ENCODE data around the gene ZFPL1.

The ZFPL1 gene

DNA sequence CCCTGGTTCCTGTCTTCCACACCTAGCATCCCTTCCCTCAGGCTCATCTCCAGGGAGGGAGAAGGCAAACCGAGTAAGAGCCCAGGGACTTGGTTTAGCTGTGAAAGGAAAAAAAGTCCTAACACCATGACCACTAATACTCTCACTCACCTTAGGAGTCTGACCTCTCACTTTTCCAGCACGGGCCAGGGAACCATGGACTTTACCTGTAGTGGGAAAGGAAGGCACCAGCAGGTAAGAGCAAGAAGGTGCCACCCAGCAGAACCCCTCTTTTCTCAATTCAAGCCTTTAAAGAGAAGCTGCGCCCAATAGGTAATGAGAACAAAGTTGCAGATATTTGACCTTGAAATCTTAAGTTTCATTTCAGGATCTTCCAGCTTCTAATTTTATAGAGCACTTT lies 36.8 kb downstream of the ZFPL1 start:
- H3F3A ChIP-seq (ENCODE audit: insufficient read depth): peaks cover 38% of the 10 kb centered on the region
- peak overlapping the region; percentile 87 for H3K4me2 ChIP-seq (ENCODE audit: low read depth, low read length, poor library complexity, severe bottlenecking)
- TF ChIP-seq, protein P1, sequence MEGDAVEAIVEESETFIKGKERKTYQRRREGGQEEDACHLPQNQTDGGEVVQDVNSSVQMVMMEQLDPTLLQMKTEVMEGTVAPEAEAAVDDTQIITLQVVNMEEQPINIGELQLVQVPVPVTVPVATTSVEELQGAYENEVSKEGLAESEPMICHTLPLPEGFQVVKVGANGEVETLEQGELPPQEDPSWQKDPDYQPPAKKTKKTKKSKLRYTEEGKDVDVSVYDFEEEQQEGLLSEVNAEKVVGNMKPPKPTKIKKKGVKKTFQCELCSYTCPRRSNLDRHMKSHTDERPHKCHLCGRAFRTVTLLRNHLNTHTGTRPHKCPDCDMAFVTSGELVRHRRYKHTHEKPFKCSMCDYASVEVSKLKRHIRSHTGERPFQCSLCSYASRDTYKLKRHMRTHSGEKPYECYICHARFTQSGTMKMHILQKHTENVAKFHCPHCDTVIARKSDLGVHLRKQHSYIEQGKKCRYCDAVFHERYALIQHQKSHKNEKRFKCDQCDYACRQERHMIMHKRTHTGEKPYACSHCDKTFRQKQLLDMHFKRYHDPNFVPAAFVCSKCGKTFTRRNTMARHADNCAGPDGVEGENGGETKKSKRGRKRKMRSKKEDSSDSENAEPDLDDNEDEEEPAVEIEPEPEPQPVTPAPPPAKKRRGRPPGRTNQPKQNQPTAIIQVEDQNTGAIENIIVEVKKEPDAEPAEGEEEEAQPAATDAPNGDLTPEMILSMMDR (IDR thresholded peaks at IDR 0.05; ENCODE audit: insufficient read depth, low read length, poor library complexity, severe bottlenecking): no peak
- no peak for TF ChIP-seq EZH2phosphoT487 (conservative IDR thresholded peaks at IDR 0.05; ENCODE audit: low read length)
- no peak overlapping the region for H2AFZ ChIP-seq (ENCODE audit: low read depth, low read length, severe bottlenecking)
- peaks cover 13% of the 10 kb centered on the region; the same call in 1 of the 2 replicates for H3K36me3 ChIP-seq (ENCODE audit: low read length)
- H3K27ac ChIP-seq (ENCODE audit: low read depth, low read length): peak overlapping the region; percentile 71
- H3K9ac ChIP-seq (ENCODE audit: low read length): peak overlapping the region; percentile 95
- no peaks in the 10 kb centered on the region for H3K27me3 ChIP-seq (ENCODE audit: low read length)
- H3K9me3 ChIP-seq (ENCODE audit: insufficient read depth, low read length): no peaks in the 10 kb centered on the region
- peak overlapping the region; percentile 89 for H3K4me3 ChIP-seq (ENCODE audit: insufficient read depth, low read length, poor library complexity, severe bottlenecking)
- H4K20me1 ChIP-seq (ENCODE audit: low read depth, low read length): no peaks in the 10 kb centered on the region
- H3K9me2 ChIP-seq (replicated peaks; ENCODE audit: insufficient read depth, low read length): no peaks in the 10 kb centered on the region
- peaks cover 38% of the 10 kb centered on the region for H3K79me2 ChIP-seq (ENCODE audit: insufficient read depth, low read length)

DNA sequence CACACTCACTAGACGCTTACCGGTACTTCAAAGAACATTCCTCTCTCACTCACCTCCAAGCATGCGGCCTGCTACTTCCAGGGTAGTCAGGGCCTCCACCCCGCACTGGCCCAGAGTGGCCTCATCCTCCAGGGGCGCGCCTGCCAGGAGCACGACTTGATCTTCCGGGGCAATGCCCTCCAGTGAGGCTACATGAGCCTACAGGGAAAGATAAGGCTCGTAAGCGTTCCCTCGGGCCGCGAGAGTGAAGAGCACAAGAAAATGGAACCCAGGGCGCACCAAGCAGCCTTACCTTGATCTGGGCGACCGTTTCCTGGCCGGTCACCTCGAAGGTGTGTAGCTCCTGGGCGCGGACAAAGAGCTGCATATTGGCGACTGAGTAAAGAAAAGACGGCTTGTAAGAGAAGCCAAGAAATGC lies 37.4 kb downstream of the ZFPL1 start:
- Histone ChIP-seq H2AFZ (ENCODE audit: low read depth, low read length, severe bottlenecking) (no peak overlapping the region), H3K4me3 (ENCODE audit: insufficient read depth, low read length, poor library complexity, severe bottlenecking) (peak overlapping the region; percentile 89), H4K20me1 (ENCODE audit: low read depth, low read length) (no peaks in the 10 kb centered on the region), H3K79me2 (ENCODE audit: insufficient read depth, low read length) (peaks cover 35% of the 10 kb centered on the region), H3K4me2 (ENCODE audit: low read depth, low read length, poor library complexity, severe bottlenecking) (peak overlapping the region; percentile 87), H3K27ac (ENCODE audit: low read depth, low read length) (peak overlapping the region; percentile 71), H3K9ac (ENCODE audit: low read length) (peak overlapping the region; percentile 95), H3K9me2 (replicated peaks; ENCODE audit: insufficient read depth, low read length) (no peaks in the 10 kb centered on the region), H3K27me3 (ENCODE audit: low read length) (no peaks in the 10 kb centered on the region), H3K36me3 (ENCODE audit: low read length) (peaks cover 13% of the 10 kb centered on the region; the same call in 1 of the 2 replicates), H3K9me3 (ENCODE audit: insufficient read depth, low read length) (no peaks in the 10 kb centered on the region), H3F3A (ENCODE audit: insufficient read depth) (peaks cover 44% of the 10 kb centered on the region)
- TF ChIP-seq, protein P1 (IDR thresholded peaks at IDR 0.05; ENCODE audit: insufficient read depth, low read length, poor library complexity, severe bottlenecking): no peak
- TF ChIP-seq EZH2phosphoT487 (conservative IDR thresholded peaks at IDR 0.05; ENCODE audit: low read length): no peak

DNA sequence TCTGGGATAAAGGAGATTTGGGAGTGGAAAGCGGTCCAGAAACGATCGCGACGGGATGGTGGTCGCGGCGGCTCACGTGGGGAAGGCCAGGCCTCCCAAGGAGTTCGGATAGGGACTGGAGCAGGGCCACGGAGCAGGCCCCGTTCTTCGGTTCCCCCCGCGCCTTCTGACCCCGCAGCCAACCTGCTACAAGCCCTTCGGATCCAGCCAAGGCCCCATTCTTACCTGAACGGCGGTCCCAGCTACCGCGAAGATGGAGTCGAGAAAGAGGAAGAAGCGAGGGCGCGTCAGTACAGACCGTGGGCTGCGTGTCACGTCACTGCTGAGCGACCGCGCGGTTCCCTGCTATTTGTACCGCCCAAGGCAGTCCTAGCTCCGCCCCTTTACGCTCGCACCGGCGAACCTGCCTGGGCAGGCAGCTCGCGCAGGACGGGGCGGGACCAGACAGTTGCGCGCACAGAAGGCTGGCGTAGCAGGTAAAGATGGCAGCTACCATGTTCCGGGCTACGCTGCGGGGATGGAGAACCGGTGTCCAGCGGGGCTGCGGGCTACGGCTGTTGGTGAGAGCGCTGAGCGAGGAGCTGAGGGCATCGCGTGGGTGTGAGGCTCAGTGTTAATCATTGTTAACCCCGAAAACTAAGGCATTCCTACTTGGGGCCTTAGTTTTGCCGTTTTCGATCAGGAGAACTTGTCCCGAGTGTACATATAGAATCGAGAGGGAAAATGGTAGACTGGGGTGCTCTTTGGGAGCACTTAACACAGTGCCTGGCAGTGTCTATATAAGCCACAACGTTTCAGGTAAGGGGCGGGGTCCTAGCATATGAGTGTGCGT lies 38.1 kb downstream of the ZFPL1 start, which contains the start of the genes FAU and MRPL49:
Gene FAU (minus strand): TSS at position 270 of the 832 bp plus-strand sequence. CDS start 321 bp downstream, outside the sequence.
Gene MRPL49 (plus strand): TSS at position 457 of the 832 bp plus-strand sequence. CDS start 26 bp downstream, at position 483.
- TF ChIP-seq, protein P1 (IDR thresholded peaks at IDR 0.05; ENCODE audit: insufficient read depth, low read length, poor library complexity, severe bottlenecking): no peak
- TF ChIP-seq EZH2phosphoT487 (conservative IDR thresholded peaks at IDR 0.05; ENCODE audit: low read length): no peak
- H3K4me2 ChIP-seq (ENCODE audit: low read depth, low read length, poor library complexity, severe bottlenecking): peak within 1 kb of the TSS; percentile 87
- peak within 1 kb of the TSS; percentile 95 for H3K9ac ChIP-seq (ENCODE audit: low read length)
- no peaks in the 10 kb centered on the region for H4K20me1 ChIP-seq (ENCODE audit: low read depth, low read length)
- H3K79me2 ChIP-seq (ENCODE audit: insufficient read depth, low read length): peaks cover 34% of the 10 kb centered on the region
- H3K9me2 ChIP-seq (replicated peaks; ENCODE audit: insufficient read depth, low read length): no peaks in the 10 kb centered on the region
- H3K27ac ChIP-seq (ENCODE audit: low read depth, low read length): peak within 1 kb of the TSS; percentile 71
- H3K36me3 ChIP-seq (ENCODE audit: low read length): peaks cover 13% of the 10 kb centered on the region; the same call in 1 of the 2 replicates
- peak within 1 kb of the TSS; percentile 89 for H3K4me3 ChIP-seq (ENCODE audit: insufficient read depth, low read length, poor library complexity, severe bottlenecking)
- H3F3A ChIP-seq (ENCODE audit: insufficient read depth): peaks cover 50% of the 10 kb centered on the region
- peak within 1 kb of the TSS; percentile 14 for H2AFZ ChIP-seq (ENCODE audit: low read depth, low read length, severe bottlenecking)
- no peaks in the 10 kb centered on the region for H3K9me3 ChIP-seq (ENCODE audit: insufficient read depth, low read length)
- no peaks in the 10 kb centered on the region for H3K27me3 ChIP-seq (ENCODE audit: low read length)
